Measurements from ENCODE around the gene PSPH. TPM values are rescaled to one million over a fixed set of nuclear protein-coding genes. Genes with fewer than 3 reads are reported as not detected.

Gene PSPH
- total RNA-seq, 4 donors from 2014 or later = 19.3 to 26.7 (median 23.3) TPM

DNA sequence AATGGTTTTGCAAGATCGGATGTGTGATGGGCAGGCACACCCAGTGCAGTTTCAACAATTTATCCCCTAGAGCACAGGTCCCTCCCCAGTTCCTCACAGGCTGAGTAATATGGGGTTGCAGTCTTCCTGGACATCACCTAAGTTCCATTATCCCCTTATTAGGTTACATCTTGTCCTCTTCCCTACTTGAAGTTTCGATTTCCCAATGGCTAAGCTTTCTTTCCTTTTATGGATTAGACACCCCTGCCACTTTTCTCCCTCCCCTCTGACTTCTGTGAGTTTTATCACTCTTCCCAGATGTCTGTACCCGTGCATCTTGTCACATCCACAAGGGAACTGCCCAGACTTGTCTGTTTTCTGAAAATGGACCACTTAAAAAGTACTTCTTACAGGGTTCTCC, 89.2 kb downstream of the PSPH start:
- H3K4me3 ChIP-seq (replicated peaks in 1 of 3) = no peak overlapping the region
- no peak for TF ChIP-seq POLR2A (IDR thresholded peaks at IDR 0.05)
- TF ChIP-seq, protein P1, sequence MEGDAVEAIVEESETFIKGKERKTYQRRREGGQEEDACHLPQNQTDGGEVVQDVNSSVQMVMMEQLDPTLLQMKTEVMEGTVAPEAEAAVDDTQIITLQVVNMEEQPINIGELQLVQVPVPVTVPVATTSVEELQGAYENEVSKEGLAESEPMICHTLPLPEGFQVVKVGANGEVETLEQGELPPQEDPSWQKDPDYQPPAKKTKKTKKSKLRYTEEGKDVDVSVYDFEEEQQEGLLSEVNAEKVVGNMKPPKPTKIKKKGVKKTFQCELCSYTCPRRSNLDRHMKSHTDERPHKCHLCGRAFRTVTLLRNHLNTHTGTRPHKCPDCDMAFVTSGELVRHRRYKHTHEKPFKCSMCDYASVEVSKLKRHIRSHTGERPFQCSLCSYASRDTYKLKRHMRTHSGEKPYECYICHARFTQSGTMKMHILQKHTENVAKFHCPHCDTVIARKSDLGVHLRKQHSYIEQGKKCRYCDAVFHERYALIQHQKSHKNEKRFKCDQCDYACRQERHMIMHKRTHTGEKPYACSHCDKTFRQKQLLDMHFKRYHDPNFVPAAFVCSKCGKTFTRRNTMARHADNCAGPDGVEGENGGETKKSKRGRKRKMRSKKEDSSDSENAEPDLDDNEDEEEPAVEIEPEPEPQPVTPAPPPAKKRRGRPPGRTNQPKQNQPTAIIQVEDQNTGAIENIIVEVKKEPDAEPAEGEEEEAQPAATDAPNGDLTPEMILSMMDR (IDR thresholded peaks at IDR 0.05) = no peak
- DNase-seq = no peak
- intact Hi-C loops (cut with DNase I) = no loop called here
- H3K36me3 ChIP-seq = no peaks in the 10 kb centered on the region
- peaks cover 8 to 19% of the 10 kb centered on the region in 2 donors for H3K4me1 ChIP-seq
- 74 to 80% methylated on average over 3 of the region's 3 CpGs for WGBS, 2 donors
- H3K27me3 ChIP-seq = no peaks in the 10 kb centered on the region
- no peaks in the 10 kb centered on the region for H3K9me3 ChIP-seq
- no peak overlapping the region for H3K27ac ChIP-seq

Small RNA genes lying within 50 kb of the gene (small RNA-seq; reads per million reads assigned to genes)
- gene SNORA15 = not detected
- gene SNORA22B = not detected

Other genes with a start within 250 kb of the PSPH start
- under 1 TPM in 2 of 4 donors, not detected in 2; 0.11 to 0.27 TPM for gene SEPTIN14, start 188.7 kb downstream of the PSPH start, total RNA-seq
- gene ZNF713, start 164.0 kb downstream of the PSPH start, total RNA-seq = 10 to 100 TPM in 1 of 4 donors, 1 to 10 TPM in 3; 8.5 to 14.5 (median 8.7) TPM
- gene MRPS17, start 99.6 kb downstream of the PSPH start, total RNA-seq = 10 to 100 TPM in 2 of 4 donors, 1 to 10 TPM in 2; 8.7 to 11.2 (median 9.7) TPM
- gene NIPSNAP2, start 86.9 kb downstream of the PSPH start, total RNA-seq = 100 to 1,000 TPM; 142 to 203 (median 175) TPM
- gene CCT6A, start 321 bp upstream of the PSPH start, total RNA-seq = 100 to 1,000 TPM in 3 of 4 donors, 10 to 100 TPM in 1; 88.7 to 147 (median 118) TPM
- 100 to 1,000 TPM; 119 to 170 (median 164) TPM for gene SUMF2, start 12.8 kb upstream of the PSPH start, total RNA-seq
- gene PHKG1, start 41.5 kb upstream of the PSPH start, total RNA-seq = 1 to 10 TPM in 3 of 4 donors, under 1 TPM in 1; 0.78 to 3.5 (median 1.8) TPM
- gene CHCHD2, start 55.0 kb upstream of the PSPH start, total RNA-seq = 100 to 1,000 TPM; 347 to 507 (median 416) TPM
- gene NUPR2, start 65.0 kb upstream of the PSPH start, total RNA-seq = 10 to 100 TPM; 26.3 to 38.5 (median 34.5) TPM